Pancreas (tissue), 10 donors: ENCODE results near the gene MLPH. TPM values are rescaled to one million over a fixed set of nuclear protein-coding genes. Genes with fewer than 3 reads are reported as not detected.

Experiments used
- ATAC-seq, 4 donors: fragments of 200-7000 bp; cut with Tn5 transposase; one replicate each; pipeline versions ENCODE4 v1.8.0 to v1.9.1; 2020; ENCODE audit warnings: mild to moderate bottlenecking in 4 of 4, moderate library complexity in 4 of 4
- DNase-seq, 6 donors: peaks; one replicate each; pipeline ENCODE4 v3.0.0-alpha.2; 2020
- FAIRE-seq: peaks from 2 replicates; lab custom pipeline; 2012; peaks lifted over from hg19 to GRCh38; lab: Jason Lieb, UNC
- H3K27ac ChIP-seq, 4 donors: fragments of 200-600 bp; sonication (generic); 1 replicate in 3 of 4; 2 replicates in 1 of 4; pipeline versions ENCODE4 v1.5.0 to v1.8.0; 2020
- H3K27me3 ChIP-seq, 4 donors: fragments of 200-600 bp; one replicate each; pipeline ENCODE4 v1.8.0; 2021
- H3K36me3 ChIP-seq, 3 donors: fragments of 200-600 bp; sonication (generic) in 1 of 3; one replicate each; pipeline versions ENCODE4 v1.5.0 to v1.8.0; 2020 to 2021
- H3K4me1 ChIP-seq, 3 donors: fragments of 200-600 bp; one replicate each; pipeline ENCODE4 v1.8.0; 2021
- H3K4me3 ChIP-seq, 4 donors: fragments of 200-600 bp; sonication (generic) in 2 of 4; one replicate each; pipeline versions ENCODE4 v1.5.0 to v1.8.0; 2020 to 2021
- H3K9me3 ChIP-seq, 4 donors: fragments of 200-600 bp; one replicate each; pipeline ENCODE4 v1.8.0; 2021
- WGBS, 2 donors: extraction: QIAGEN DNeasy Blood & Tissue Kit; methylation state at CpG; one replicate each; pipeline ENCODE4 v1.1.7; 2013; 5-methylcytosine and 5-hydroxymethylcytosine counted together
- intact Hi-C, 3 donors: fragments of 100-400 bp; cut with DNase I; formaldehyde crosslinking; loops; one replicate each; pipeline versions ENCODE4 v1.11.1 to v1.14.2; 2022
- polyA plus RNA-seq, 2 donors: library from polyadenylated mRNA; stranded (reverse); fragments of 200-250 nt; gene quantifications; one replicate each; pipeline ENCODE4 v1.2.3, GENCODE V29; 2013
- total RNA-seq, 6 donors: library from RNA; stranded (reverse); fragmentation: NEBNext Ultra II Directional in 4 of 6; extraction: Animal tissue kit (Norgen Biotek cat#: 25700) in 4 of 6; gene quantifications; one replicate each; pipeline versions ENCODE4 v1.2.1 to v1.2.4, GENCODE V29; 2021 to 2023
- TF ChIP-seq, protein P1 (sequence below), 4 donors: fragments of 200-600 bp; sonication (generic) in 3 of 4; IDR thresholded peaks; one replicate each; pipeline versions ENCODE4 v1.5.0 to v1.8.0; 2021; ENCODE audit warnings: antibody characterized with exemption in 4 of 4
- donor health status: healthy with polysubstance abuse.
- donor health status: DM: no; HTN: no; CAD: no; lungs with moderate emphysema.
- donor health status: DM: no; HTN: no; CAD: no.
- donor health status: control.
- donor health status: control.
- donor health status: Bipolar disorder and iron deficiency.
- donor health status: DM: yes; HTN: yes; CAD: no.
- donor health status: DM: no; HTN: no; CAD: no.
- donor health status: DM: no; HTN: no; CAD: no.
- donor health status: DM: yes; HTN: yes; CAD: no.

The MLPH gene
- total and polyA plus RNA-seq, 8 donors: 6.2 to 45.2 (median 19.3) TPM

DNA sequence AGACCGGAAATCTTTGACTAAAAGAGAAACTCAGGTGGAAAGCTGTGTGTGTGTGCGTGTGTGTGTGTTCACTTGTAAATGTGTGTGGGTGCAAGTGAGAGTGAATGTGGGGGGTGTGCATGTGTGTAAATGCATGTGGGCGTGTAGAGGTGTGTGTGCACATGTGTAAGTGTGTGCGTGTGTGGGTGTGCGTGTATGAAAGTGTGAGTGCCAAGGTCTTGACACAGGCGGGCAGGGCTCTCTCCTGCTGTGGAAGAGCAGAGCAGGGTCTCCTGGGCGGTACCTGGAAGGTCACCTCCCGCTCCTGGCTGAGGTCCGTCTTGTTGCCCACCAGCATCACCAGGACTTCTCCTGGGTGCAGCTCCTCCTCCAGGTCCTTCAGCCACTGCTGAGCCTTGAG lies 89.9 kb downstream of the MLPH start:
- no peak overlapping the region for H3K27ac ChIP-seq
- FAIRE-seq (no peak), ATAC-seq (no peak), DNase-seq (peak in 2 of 6 donors; percentile 6 to 13)
- intact Hi-C loops: loop anchor here in 2 of 3 donors (10.0 kb wide), 2 partner anchors 168 to 422 kb away; no protein-coding TSS in a partner anchor
- peaks cover 0 to 9% (median 6%) of the 10 kb centered on the region in 3 donors for H3K4me1 ChIP-seq
- H3K36me3 ChIP-seq: peaks cover 0 to 16% (median 8%) of the 10 kb centered on the region in 3 donors
- H3K4me3 ChIP-seq: no peak overlapping the region
- 91 to 94% methylated on average over 9 of the region's 9 CpGs for WGBS, 2 donors
- TF ChIP-seq, protein P1, sequence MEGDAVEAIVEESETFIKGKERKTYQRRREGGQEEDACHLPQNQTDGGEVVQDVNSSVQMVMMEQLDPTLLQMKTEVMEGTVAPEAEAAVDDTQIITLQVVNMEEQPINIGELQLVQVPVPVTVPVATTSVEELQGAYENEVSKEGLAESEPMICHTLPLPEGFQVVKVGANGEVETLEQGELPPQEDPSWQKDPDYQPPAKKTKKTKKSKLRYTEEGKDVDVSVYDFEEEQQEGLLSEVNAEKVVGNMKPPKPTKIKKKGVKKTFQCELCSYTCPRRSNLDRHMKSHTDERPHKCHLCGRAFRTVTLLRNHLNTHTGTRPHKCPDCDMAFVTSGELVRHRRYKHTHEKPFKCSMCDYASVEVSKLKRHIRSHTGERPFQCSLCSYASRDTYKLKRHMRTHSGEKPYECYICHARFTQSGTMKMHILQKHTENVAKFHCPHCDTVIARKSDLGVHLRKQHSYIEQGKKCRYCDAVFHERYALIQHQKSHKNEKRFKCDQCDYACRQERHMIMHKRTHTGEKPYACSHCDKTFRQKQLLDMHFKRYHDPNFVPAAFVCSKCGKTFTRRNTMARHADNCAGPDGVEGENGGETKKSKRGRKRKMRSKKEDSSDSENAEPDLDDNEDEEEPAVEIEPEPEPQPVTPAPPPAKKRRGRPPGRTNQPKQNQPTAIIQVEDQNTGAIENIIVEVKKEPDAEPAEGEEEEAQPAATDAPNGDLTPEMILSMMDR (IDR thresholded peaks at IDR 0.05): no peak
- no peaks in the 10 kb centered on the region for H3K27me3 ChIP-seq
- no peaks in the 10 kb centered on the region for H3K9me3 ChIP-seq

DNA sequence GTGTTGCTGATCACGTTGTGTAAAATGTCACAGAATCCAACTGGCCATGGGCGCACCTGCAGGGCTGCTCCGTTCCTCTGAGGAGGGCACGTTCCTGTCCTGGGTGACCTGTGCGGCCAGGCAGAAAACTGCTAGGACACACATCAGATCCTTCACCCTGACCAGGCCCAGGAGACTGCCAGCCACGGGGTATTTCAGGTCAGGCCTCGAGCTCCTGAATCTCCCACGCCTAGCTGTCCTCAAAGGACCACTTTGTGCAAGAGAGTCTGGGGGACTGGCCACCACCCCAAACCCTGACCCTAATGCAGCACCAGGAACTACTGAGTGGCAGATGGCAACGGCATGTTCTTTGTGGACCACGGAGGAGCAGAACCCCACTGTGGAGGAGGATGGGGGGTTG lies 90.4 kb downstream of the MLPH start:
- intact Hi-C loops: loop anchor here in 2 of 3 donors (10.0 kb wide), 2 partner anchors 167 to 423 kb away; no protein-coding TSS in a partner anchor

DNA sequence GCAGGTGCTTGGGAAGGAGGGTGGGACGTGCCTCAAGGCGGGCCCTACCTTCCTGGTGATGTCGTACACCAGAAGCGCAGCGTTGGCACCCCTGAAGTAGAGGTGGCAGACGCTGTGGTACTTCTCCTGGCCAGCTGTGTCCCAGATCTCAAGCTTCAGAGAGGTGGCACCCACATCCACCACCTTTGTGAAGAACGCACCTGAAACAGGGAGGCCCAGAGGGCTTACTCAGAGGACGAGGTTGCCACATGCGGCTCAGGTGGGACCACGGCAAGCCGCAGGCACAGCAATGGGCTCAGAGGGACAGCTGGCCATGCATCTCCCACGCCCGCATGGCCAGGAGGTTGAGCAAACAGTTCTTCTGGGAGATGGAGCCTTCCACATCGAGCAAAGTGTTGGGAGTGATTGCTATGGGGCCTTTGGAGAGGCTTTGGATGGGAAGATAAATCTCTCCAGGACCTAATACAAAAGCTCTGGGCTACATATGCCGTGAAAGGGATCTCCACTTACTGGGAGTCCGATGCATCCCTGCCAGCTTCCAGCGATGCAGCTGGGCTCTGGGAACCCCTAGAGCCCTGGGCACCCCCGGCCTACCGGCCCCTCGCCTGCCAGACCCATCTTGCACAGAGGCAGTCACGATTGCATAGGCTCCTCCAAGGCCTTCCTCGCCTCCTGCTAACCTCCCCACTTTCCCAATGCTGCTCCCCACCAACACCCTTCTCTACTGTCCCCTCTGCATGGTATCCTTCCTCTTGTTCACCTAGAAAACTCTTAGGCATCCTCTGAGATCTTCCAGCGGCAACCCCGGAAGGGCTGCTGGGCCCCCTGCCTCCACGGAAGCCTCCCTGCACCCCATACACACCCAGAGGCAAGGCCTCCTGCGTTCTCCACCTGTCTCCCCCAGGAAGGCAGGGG lies 91.2 kb downstream of the MLPH start:
- Histone ChIP-seq H3K4me1 (peaks cover 0 to 10% (median 3%) of the 10 kb centered on the region in 3 donors), H3K9me3 (no peaks in the 10 kb centered on the region), H3K4me3 (no peak overlapping the region), H3K27me3 (no peaks in the 10 kb centered on the region), H3K36me3 (peaks cover 0 to 16% (median 8%) of the 10 kb centered on the region in 3 donors), H3K27ac (no peak overlapping the region)
- TF ChIP-seq, protein P1 (IDR thresholded peaks at IDR 0.05): no peak
- WGBS, 2 donors: 93 to 95% methylated on average over 26 of the region's 26 CpGs
- intact Hi-C loops: loop anchor here in 2 of 3 donors (10.0 kb wide), 2 partner anchors 167 to 423 kb away; no protein-coding TSS in a partner anchor
- peak in 2 of 6 donors; percentile 8 to 47 for DNase-seq
- no peak for FAIRE-seq
- no peak for ATAC-seq

More for the DNA sequence above, 90.4 kb downstream of the MLPH start:
- TF ChIP-seq, protein P1 (IDR thresholded peaks at IDR 0.05): no peak
- FAIRE-seq (no peak), DNase-seq (peak in 2 of 6 donors; percentile 5 to 45), ATAC-seq (no peak)
- peaks cover under 1 to 10% (median 3%) of the 10 kb centered on the region in 3 donors for H3K4me1 ChIP-seq
- H3K4me3 ChIP-seq: no peak overlapping the region
- no peak overlapping the region for H3K27ac ChIP-seq
- no peaks in the 10 kb centered on the region for H3K27me3 ChIP-seq
- H3K9me3 ChIP-seq: no peaks in the 10 kb centered on the region
- peaks cover 0 to 16% (median 8%) of the 10 kb centered on the region in 3 donors for H3K36me3 ChIP-seq
- WGBS, 2 donors: 90 to 93% methylated on average over 10 of the region's 10 CpGs

DNA sequence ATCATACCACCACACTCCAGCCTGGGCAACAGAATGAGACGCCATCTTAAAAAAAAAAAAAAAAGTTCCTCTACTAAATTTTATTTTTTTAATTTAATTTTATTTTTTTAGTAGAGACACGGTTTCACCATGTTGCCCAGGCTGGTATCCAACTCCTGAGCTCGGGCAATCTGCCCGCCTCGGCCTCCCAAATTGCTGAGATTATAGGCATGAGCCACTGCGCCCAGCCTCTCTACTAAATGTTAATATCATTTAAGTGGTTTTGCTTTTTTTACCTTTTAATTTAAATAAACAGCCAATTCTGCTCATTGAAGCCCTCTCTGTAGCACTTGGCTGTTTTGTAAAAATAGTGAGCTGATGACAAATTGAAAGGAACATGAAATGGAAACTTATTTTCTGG lies 94.3 kb downstream of the MLPH start:
- H3K27ac ChIP-seq: peak overlapping the region in 3 of 4 donors; percentile 33 to 76 (median 73)
- no peak overlapping the region for H3K4me3 ChIP-seq
- intact Hi-C loops: no loop called here
- FAIRE-seq (no peak), ATAC-seq (no peak), DNase-seq (peak in 1 of 6 donors; percentile 5)
- TF ChIP-seq, protein P1 (IDR thresholded peaks at IDR 0.05): no peak
- WGBS, 2 donors: 87 to 92% methylated on average over 6 of the region's 6 CpGs
- no peaks in the 10 kb centered on the region for H3K27me3 ChIP-seq
- peaks cover 0 to 16% (median 8%) of the 10 kb centered on the region in 3 donors for H3K36me3 ChIP-seq
- H3K4me1 ChIP-seq: peaks cover 0 to 10% (median 3%) of the 10 kb centered on the region in 3 donors
- H3K9me3 ChIP-seq: no peaks in the 10 kb centered on the region
